Activated CD4-positive, alpha-beta T cell treated with anti-CD3 and anti-CD28 coated beads, Interleukin-10, Interleukin-2, amounts not matched to agents 100 ng/mL and 50 ng/mL, durations not matched to agents 16 hours and 8 hours (primary cell): ENCODE data around the gene TAS2R30.
"Not testable (repeated sequence)": the region's sequence is repeated elsewhere in the genome, so short reads cannot be mapped to it uniquely, and the experiment has no call there.

ENCODE experiments used
- DNase-seq: peaks from one replicate; pipeline ENCODE4 v3.0.0-alpha.2; 2020

The TAS2R30 gene

GRCh38 chr12:11111213-11111612 is 23.2 kb downstream of the TAS2R30 start:
- peak; percentile 31 for DNase-seq

GRCh38 chr12:11108862-11109261 is 25.6 kb downstream of the TAS2R30 start:
- DNase-seq, result no peak

- no peak for DNase-seq
Observed at GRCh38 chr12:11107719-11108118, 26.7 kb downstream of the TAS2R30 start.

GRCh38 chr12:11106288-11106687 is 28.2 kb downstream of the TAS2R30 start:
- DNase-seq, result no peak

GRCh38 chr12:11105546-11105945 is 28.9 kb downstream of the TAS2R30 start:
- no peak for DNase-seq

- not testable (repeated sequence) for DNase-seq
Observed at GRCh38 chr12:11094910-11095309, 39.5 kb downstream of the TAS2R30 start.

GRCh38 chr12:11092128-11092527 is 42.3 kb downstream of the TAS2R30 start, which contains the start of gene TAS2R43:
TSS of gene TAS2R43 (minus strand) at chr12:11092313. CDS start at chr12:11092229, 84 bp downstream.
- no peak for DNase-seq

- no peak for DNase-seq
Observed at GRCh38 chr12:11089246-11089645, 45.2 kb downstream of the TAS2R30 start.

- peak; percentile 35 for DNase-seq
Observed at GRCh38 chr12:11085419-11085818, 49.0 kb downstream of the TAS2R30 start.
